Islet precursor cell (in vitro differentiated cells): ENCODE results near the gene NADK2.
A peak's percentile ranks its signal among the peaks of the same experiment; 100 is the strongest.
"Not testable (repeated sequence)": the region's sequence is repeated elsewhere in the genome, so short reads cannot be mapped to it uniquely, and the experiment has no call there.

Source experiments
- DNase-seq: peaks from one replicate; pipeline ENCODE4 v3.0.0-alpha.2; 2018

Gene NADK2, protein sequence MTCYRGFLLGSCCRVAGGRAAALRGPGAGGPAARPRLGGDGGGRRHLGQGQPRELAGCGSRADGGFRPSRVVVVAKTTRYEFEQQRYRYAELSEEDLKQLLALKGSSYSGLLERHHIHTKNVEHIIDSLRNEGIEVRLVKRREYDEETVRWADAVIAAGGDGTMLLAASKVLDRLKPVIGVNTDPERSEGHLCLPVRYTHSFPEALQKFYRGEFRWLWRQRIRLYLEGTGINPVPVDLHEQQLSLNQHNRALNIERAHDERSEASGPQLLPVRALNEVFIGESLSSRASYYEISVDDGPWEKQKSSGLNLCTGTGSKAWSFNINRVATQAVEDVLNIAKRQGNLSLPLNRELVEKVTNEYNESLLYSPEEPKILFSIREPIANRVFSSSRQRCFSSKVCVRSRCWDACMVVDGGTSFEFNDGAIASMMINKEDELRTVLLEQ

DNA sequence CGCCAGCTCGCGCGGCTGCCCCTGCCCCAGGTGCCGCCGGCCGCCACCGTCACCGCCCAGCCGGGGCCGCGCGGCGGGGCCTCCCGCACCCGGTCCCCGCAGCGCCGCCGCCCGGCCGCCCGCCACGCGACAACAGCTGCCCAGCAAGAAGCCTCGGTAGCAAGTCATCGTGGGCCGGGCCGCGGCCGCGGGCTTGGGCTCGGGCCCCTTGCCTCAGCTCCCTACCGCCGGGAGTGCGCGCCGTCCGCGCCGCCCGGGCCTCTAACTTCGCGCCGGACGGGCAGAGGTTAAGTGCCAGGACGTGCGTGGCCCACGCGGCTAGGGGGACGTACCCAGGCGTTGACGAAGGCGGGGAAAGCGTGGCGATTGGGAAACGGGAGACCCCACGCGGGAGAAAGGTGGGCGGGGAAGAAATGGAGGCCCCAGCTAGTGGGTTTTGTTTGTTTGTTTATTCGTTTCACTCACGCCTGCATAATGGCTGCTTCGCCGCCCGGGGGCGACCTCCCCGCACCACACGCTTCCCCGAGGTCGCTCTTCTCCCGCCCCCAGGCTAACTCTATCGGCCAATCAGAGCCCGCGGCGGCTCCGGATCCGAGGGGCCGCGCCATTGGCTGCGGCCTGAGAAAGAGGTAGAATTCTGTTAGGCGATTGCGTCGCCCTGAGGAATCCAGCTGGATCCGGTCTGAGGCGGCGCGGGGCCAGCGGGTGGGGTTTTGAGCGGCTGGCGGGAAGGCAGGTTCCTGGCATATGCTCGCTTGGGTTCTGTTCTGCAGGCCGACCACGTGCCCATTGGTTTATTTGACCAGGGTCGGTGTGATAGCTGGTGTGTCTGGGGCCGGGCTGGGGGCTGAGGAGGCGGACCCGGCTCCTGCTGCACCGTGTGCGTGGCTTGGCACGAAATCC is at the start of gene NADK2:
NADK2 (minus strand) TSS at position 295 of the 903 bp plus-strand sequence; CDS start at position 168, 127 bp downstream.
- DNase-seq: peak; percentile 99

DNA sequence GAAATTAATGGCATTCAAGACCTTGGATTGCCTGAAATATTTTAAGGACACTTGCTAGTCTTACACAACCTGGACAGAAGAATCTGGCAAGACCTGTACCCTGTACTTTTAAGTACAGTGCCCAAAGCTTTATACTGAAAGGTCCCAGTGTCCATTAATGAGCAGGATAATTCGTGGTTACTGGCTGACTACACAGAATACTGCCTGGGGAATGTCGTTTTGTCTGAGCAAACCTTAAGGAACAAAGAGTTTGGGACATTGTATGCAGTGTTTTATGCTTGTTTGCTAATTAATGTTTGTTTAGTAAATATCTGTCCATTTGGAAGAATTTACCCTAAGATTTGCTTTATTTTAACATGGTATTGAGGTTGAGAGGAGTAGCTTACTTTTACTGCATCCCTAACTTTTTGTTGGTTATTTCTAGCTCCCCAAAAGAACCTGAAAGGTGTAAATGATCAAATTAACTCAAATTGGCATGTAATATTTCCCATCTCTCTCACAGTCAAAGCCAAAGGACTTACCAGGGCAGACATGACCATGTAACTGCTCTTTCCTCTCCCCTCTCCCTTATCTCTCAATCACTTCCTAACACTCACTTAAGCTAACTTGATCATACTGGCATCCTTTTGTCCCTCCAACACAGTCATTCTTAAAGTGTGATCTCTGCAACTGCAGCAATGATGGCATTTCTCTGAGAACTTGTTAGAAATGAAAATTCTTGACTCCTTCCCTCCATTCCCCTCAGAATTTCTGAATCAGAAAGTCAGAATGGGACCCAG is 44.3 kb upstream of the NADK2 start:
- DNase-seq: no peak

DNA sequence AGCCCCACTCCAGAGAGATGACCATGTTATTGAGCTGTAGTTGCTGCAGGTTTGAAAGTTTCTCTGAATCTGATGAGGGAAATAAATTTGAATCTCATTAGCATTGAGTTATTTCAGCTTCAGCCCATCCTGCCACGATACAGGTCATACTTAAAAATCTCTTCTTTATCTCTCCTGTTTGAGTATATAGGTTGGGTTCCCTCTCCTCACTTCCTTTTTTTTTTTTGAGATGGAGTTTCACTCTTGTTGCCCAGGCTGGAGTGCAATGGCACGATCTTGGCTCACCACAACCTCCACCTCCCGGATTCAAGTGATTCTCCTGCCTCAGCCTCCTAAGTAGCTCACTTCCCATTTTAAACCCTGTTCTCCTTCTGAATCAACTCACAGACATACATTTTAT is 42.0 kb upstream of the NADK2 start:
- DNase-seq: not testable (repeated sequence)

- no peak for DNase-seq
Measured at GRCh38 chr5:36281626-36282025, 39.9 kb upstream of the NADK2 start.

DNA sequence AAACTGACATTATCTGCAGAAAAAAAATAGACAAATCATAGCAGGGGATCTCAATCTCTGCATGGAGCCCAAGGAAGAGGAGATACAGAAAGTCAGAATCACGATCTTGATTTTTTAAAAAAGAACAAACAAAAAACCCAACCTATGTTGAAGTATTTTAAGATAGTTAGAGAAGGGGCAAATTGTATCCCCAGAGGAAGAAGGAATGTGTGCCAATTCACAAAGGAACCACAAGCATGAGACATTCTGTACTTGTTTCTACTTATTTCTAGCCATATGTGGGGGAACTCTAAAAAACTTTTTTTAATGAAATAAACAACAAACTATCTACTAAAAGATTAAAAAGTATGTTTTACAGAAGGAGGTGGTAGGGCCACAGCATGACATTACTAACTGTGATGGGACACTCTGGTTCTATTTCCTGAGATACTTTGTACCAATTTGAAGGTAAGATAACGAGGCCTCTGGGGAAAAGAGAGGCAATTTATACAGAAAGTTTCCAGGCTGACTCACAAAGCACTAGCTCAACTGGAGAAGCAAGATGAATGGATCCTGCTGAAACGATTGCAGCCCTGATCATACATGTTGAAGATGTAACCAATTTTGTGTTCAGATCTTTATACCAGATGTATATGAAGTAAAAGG is 37.5 kb upstream of the NADK2 start:
- DNase-seq: no peak

- no peak for DNase-seq
Measured at GRCh38 chr5:36277521-36278176, 35.9 kb upstream of the NADK2 start.

- no peak for DNase-seq
Measured at GRCh38 chr5:36276864-36277263, 35.1 kb upstream of the NADK2 start.

GRCh38 chr5:36273809-36274526 is 32.2 kb upstream of the NADK2 start:
- no peak for DNase-seq

DNA sequence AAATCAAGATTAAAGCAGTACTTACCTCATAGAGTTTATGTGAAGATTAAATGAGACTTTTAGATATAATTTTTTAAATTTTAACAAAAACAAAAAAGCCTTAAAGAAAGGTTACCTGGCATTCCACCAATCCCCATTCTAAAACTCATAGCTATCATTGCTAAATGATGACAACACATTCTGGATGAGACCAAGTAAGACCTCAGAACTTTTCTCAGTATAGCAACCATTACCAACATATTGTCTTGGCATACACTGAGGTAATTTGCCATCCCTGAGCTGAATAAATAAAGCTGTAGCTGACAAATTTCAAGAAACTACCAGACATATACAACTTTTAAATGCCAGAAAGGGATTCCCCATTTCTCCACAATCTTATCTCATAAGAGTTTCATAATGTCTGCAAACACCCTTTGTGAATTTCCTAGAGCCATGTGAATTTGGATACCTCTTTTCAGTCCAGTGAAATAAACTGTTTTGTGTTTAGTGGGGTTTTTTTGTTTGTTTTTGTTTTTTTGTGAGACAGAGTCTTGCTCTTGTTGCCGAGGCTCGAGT is 30.5 kb upstream of the NADK2 start:
- DNase-seq: no peak

DNA sequence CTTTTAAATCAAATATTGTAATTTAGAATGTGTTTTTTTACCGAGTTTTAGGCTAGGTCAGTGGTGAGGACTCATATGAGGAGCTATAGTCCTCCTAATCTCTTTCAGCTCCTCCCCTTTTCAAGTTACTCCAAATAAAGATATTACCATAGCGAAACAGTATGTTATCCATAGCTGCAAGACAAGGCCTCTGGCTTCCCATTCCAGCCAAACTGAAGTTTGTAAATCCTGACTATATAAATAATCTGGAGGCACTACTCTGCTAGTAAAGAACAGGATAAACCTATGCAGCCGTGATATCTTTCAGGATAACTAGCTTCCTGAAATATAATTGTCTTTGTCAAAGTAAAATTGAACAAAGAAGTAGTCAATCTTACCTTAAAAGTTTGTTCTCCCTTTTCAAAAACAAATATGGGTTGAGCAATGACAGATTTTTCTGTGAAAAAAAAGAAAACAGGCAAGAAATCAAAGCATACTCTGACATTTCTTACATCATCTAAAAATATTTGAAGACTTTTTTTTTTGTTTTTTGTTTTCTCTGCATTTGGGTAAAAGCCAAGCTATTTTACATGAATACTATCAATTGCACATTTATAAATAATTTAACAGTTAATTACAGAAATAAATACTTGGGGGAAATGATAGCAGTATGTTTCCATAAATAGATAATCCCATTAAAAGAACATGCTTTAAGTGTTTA is 29.3 kb upstream of the NADK2 start:
- no peak for DNase-seq

DNA sequence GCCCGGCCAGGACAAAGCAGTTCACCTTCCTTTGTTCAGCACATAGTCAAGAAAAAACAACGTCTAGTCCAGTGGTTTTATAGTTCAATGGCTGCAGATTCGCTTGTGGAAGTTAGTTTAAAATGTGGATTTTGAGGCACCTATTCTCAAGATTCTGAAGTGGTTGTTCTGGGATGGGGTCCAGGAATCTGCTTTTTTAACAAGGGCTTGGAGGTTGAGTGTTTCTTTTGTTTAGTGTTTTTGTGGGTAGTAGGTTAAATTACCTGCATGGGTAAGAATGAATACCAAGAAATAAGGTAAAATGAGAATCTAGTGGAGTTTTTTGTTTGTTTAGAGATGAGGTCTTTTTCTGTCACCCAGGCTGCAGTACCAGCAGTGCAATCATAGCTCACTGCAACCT is 28.4 kb upstream of the NADK2 start:
- no peak for DNase-seq

DNA sequence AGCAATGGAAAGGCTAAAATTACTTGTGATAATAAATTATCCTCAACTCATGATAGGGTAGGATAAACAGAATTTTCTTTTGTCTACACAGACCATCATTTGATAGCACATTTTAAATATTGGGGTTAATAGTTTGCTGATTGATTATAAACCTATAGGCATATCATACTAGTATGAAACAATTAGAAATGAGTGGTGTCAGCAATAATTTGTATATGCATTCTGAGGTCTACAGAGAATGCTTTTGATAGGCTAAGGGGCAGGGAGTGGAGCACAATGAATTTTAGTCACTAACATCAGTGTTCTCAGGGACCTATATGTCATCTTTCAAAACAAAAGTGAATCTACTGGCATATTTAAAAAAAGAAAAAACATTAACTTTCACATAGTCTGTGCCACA is 27.8 kb upstream of the NADK2 start:
- no peak for DNase-seq

DNA sequence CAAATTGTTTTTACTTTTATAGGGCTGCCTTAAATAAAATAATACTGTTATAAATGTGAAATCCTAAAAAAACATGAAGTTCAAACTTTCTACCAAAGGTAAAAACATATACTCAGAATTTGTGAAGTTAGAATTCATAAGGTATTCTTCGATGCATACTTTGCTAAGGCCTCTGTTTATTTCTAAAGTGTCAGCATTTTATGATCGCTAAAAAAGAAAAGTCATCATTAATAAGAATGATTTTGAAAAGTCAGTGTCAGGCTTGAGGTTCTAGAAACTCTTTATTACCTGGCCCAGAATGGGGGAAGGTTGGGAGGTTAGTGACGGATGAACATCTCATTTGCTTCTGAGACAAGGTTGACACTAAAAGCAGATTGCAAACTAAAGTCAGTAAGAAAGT is 26.2 kb upstream of the NADK2 start:
- DNase-seq: no peak

- DNase-seq: no peak
Measured at GRCh38 chr5:36264202-36264760, 22.6 kb upstream of the NADK2 start.

DNA sequence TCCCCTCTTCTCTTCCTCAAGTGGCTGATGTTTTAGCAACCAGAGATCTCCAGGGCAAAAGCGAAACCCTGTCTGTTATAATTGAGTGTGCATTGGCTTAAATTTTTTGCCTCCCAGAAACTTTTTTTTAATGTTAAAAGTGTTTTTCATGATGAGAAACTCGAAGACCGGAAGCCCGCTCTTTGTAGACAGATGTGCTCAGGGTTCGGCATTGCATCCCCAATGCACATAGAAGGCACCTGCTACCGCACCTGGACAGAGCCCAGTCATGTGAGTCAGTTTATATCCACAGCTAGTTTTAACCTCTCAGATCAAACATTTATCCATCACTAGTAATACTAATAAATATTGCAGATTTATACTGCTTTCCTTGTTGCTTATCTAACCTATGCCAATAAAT is 19.5 kb upstream of the NADK2 start:
- no peak for DNase-seq

DNA sequence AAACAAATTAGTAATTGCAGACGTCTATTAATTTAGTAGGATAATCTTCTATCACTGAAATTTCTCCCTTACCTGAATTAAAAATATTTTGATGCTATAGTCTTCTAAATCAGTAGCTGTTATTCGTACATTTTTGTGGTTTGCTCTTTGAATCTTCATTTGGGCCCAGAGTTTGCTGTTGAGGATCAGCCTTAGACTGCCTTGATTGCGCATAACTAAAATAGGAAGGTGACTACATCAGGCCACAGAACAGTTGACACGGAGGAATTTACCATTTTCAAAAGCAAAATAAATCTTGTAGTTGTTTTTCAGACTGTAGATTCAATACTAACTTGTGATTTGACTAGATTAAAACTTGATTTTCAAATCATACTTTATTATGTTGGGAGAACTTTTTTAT is 11.8 kb upstream of the NADK2 start:
- DNase-seq: no peak

DNA sequence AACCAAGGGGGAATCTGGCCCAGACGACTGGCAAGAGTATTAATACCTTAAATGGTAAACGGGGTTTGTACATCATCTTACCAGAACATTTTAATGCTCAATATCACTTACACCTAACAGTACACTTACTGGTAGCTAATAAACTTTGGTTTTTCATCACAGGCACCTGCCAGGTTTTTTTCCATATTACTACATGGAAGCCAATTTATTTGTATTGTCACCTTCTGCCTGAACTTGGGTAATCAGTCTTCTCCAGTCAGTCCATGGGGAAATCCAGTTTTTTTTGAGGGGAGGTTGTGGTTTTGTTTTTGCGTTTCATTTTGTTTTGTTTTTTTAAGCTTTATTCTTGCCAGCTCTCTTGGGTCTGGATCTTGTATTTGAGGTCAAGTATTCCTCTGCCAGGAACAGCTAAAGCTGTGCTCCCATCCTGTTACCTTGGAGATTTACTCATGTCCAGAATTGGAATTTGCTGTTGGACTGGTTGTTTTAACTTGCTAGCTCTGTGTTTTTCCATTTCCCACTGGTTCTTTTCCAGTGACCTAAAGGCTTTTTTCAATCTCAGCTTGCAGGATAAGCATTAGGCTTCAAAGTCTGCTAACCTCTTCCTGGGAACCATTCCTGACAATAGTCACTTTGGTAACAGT is 11.1 kb upstream of the NADK2 start:
- no peak for DNase-seq

DNA sequence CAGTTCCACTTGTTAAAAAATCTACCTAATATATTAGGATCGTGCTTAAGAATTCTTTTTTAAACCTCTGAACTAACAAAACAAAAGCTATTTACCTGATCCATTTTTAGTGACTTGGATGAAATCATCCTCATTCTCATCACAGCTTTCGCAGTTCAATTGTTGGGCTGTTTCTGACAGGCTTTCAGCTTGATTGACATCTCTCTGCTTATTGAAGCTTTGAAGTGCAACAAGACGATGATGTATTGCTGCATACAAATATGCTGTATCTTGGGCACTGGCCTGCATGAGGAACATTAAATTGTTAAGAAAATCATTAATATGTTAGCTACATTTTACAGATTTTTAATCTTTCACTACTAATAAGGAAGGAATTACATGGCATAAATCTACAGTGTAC is 9.5 kb upstream of the NADK2 start:
- DNase-seq: no peak

DNA sequence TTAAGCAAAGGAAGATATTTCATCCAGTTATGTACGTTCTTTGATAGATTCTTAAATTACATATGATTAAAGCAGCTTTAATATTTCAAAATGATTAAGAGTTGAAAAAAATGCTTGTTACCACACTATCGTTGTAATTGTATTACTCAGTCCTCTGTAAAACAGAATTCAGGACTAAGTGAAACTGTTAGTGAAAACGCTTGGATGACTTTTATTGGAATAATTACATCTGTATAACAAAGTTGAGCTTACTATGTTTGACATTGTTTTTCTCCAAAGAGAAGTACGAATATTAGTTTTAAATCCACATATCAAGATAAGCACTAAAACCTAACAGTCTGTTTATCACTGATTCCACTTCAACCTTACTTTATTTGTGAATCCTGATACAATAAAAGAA is 8.7 kb upstream of the NADK2 start:
- DNase-seq: no peak
